HepG2 (cell line): Measurements from ENCODE around the gene CAMTA1. TPM values are rescaled to one million over a fixed set of nuclear protein-coding genes. Genes with fewer than 3 reads are reported as not detected.

Experiments
- ATAC-seq: fragments of 200-7000 bp; cut with Tn5 transposase; 3 replicates; pipeline ENCODE4 v1.9.1; 2020; ENCODE audit warnings: mild to moderate bottlenecking, moderate library complexity
- BruUV-seq: library from RNA; stranded (reverse); fragments of 400-500 nt; replicated peaks from 2 replicates; lab custom pipeline; 2021; lab: Mats Ljungman, UMichigan
- CTCF ChIA-PET: fragments of 300-600 bp; formaldehyde crosslinking; extraction: SDS; loops from one replicate; lab custom pipeline; 2021; ENCODE audit warnings: low total read pairs, inconsistent platforms, low intra/inter-chr PET ratio; lab: Yijun Ruan, JAX
- POLR2A ChIA-PET: fragments of 350-600 bp; sonication (Branson Sonifier 250); formaldehyde crosslinking; loops from one replicate; lab custom pipeline; 2020; ENCODE audit warnings: antibody characterized with exemption, inconsistent platforms; lab: Yijun Ruan, JAX
- DNase-seq: peaks from one replicate; pipeline ENCODE4 v3.0.0-alpha.2; 2015; ENCODE audit warnings: low spot score
- FAIRE-seq: peaks from 3 replicates; lab custom pipeline; 2011; peaks lifted over from hg19 to GRCh38; lab: Jason Lieb, UNC
- H2AFZ ChIP-seq: one replicate; pipeline ENCODE4 v1.6.1; 2011; ENCODE audit warnings: low read length, inconsistent platforms
- H3K27ac ChIP-seq: fragments of 300-600 bp; 3 replicates; pipeline ENCODE4 v1.8.0; 2011; ENCODE audit warnings: mixed run types, mild to moderate bottlenecking, mixed read lengths, low read length, inconsistent platforms; ENCODE audit not compliant: insufficient read depth; ENCODE audit errors: extremely low read length
- H3K27me3 ChIP-seq, 2 experiments: fragments of 200-600 bp in 1 of 2; 2 replicates in 1 of 2; 3 replicates in 1 of 2; pipeline versions ENCODE4 v1.6.0 to v1.8.0; 2011; ENCODE audit warnings: low read length in 2 of 2, mild to moderate bottlenecking in 2 of 2, moderate library complexity in 2 of 2, inconsistent platforms in 1 of 2; ENCODE audit not compliant: insufficient read depth in 2 of 2, control insufficient read depth in 1 of 2
- H3K36me3 ChIP-seq, 2 experiments: fragments of 200-600 bp in 1 of 2; replicated peaks in 1 of 2; 2 replicates in 1 of 2; 3 replicates in 1 of 2; pipeline versions ENCODE4 v1.5.1 to v1.8.0; 2011; ENCODE audit warnings: low read length in 2 of 2, inconsistent platforms in 1 of 2; ENCODE audit not compliant: insufficient read depth in 2 of 2, control insufficient read depth in 1 of 2
- H3K4me1 ChIP-seq: 2 replicates; pipeline ENCODE4 v1.5.1; 2012; ENCODE audit warnings: low read length, inconsistent platforms; ENCODE audit not compliant: insufficient read depth
- H3K4me2 ChIP-seq: 2 replicates; pipeline ENCODE4 v1.6.0; 2011; ENCODE audit warnings: low read depth, low read length, inconsistent platforms
- H3K4me3 ChIP-seq, 3 experiments: fragments of 200-600 bp in 1 of 3; sonication (generic), shearing (Covaris generic) in 1 of 3; replicated peaks in 1 of 3; 2 replicates each; pipeline ENCODE4 v1.5.1; 2011 to 2016; ENCODE audit warnings: low read length in 3 of 3, inconsistent platforms in 2 of 3, low read depth in 2 of 3, mild to moderate bottlenecking in 2 of 3, control low read depth in 1 of 3, mixed read lengths in 1 of 3; ENCODE audit not compliant: insufficient read depth in 1 of 3
- H3K79me2 ChIP-seq: one replicate; pipeline ENCODE4 v1.6.1; 2011; ENCODE audit warnings: low read length, inconsistent platforms; ENCODE audit not compliant: insufficient read depth
- H3K9ac ChIP-seq: 2 replicates; pipeline ENCODE4 v1.6.0; 2011; ENCODE audit warnings: mild to moderate bottlenecking, low read depth, low read length, inconsistent platforms; ENCODE audit not compliant: insufficient read depth
- H3K9me3 ChIP-seq: 2 replicates; pipeline ENCODE4 v1.5.1; 2012; ENCODE audit warnings: mild to moderate bottlenecking, low read length
- H4K20me1 ChIP-seq: 2 replicates; pipeline ENCODE4 v1.6.0; 2011; ENCODE audit warnings: inconsistent platforms, mild to moderate bottlenecking, low read length, moderate library complexity; ENCODE audit not compliant: insufficient read depth
- ARHGAP35 ChIP-seq: sonication (generic); formaldehyde crosslinking; IDR thresholded peaks from 2 replicates; pipeline ENCODE4 v1.9.0; 2022; ENCODE audit warnings: mild to moderate bottlenecking, inconsistent platforms, moderate library complexity, missing genetic modification reagents, borderline replicate concordance
- IKZF1 ChIP-seq: fragments of 450-650 bp; IDR thresholded peaks from 2 replicates; pipeline ENCODE4 v1.7.1; 2016
- IKZF5 ChIP-seq: IDR thresholded peaks from 2 replicates; pipeline ENCODE4 v1.6.1; 2018; ENCODE audit warnings: missing genetic modification reagents, mild to moderate bottlenecking, missing compliant biosample characterization
- JUNB ChIP-seq: sonication (generic); formaldehyde crosslinking; IDR thresholded peaks from 2 replicates; pipeline ENCODE4 v1.8.0; 2022; ENCODE audit warnings: missing genetic modification reagents, mild to moderate bottlenecking, borderline replicate concordance
- MTF2 ChIP-seq: sonication (generic); formaldehyde crosslinking; IDR thresholded peaks from 2 replicates; pipeline ENCODE4 v1.5.0; 2020; ENCODE audit warnings: missing genetic modification reagents, borderline replicate concordance
- RFX3 ChIP-seq: IDR thresholded peaks from 2 replicates; pipeline ENCODE4 v1.6.1; 2016; ENCODE audit warnings: missing biosample characterization, missing genetic modification reagents
- TGIF2 ChIP-seq: IDR thresholded peaks from 2 replicates; pipeline ENCODE4 v1.6.1; 2016; ENCODE audit warnings: control low read depth, missing compliant biosample characterization
- TRIM24 ChIP-seq: sonication (generic); formaldehyde crosslinking; IDR thresholded peaks from 2 replicates; pipeline ENCODE4 v1.8.0; 2022; ENCODE audit warnings: mild to moderate bottlenecking, missing genetic modification reagents
- USF2 ChIP-seq, 2 experiments: sonication (generic) in 1 of 2; formaldehyde crosslinking in 1 of 2; IDR thresholded peaks; 2 replicates each; pipeline versions ENCODE4 v1.5.1 to v1.6.1; 2011 to 2020; ENCODE audit warnings: borderline replicate concordance in 1 of 2, low read depth in 1 of 2, low read length in 1 of 2, mild to moderate bottlenecking in 1 of 2, missing genetic modification reagents in 1 of 2, moderate library complexity in 1 of 2
- ZFP41 ChIP-seq: sonication (generic); formaldehyde crosslinking; IDR thresholded peaks from 2 replicates; pipeline ENCODE4 v1.4.0; 2020; ENCODE audit warnings: mild to moderate bottlenecking, missing genetic modification reagents, borderline replicate concordance
- ZKSCAN5 ChIP-seq: sonication (generic); formaldehyde crosslinking; IDR thresholded peaks from 2 replicates; pipeline ENCODE4 v1.5.1; 2020; ENCODE audit warnings: mild to moderate bottlenecking, missing genetic modification reagents
- ZNF17 ChIP-seq: sonication (generic); formaldehyde crosslinking; IDR thresholded peaks from 2 replicates; pipeline ENCODE4 v1.5.0; 2020; ENCODE audit warnings: mild to moderate bottlenecking, missing genetic modification reagents
- ZNF34 ChIP-seq: sonication (generic); formaldehyde crosslinking; IDR thresholded peaks from 2 replicates; pipeline ENCODE4 v1.4.0; 2020; ENCODE audit warnings: mild to moderate bottlenecking, missing genetic modification reagents, borderline replicate concordance
- ZNF616 ChIP-seq: sonication (generic); formaldehyde crosslinking; IDR thresholded peaks from 2 replicates; pipeline ENCODE4 v1.5.0; 2020; ENCODE audit warnings: low read depth, mild to moderate bottlenecking, missing genetic modification reagents
- WGBS: methylation state at CpG from one replicate; pipeline ENCODE4 v1.1.6; 2017; ENCODE audit warnings: low lambda C conversion rate; 5-methylcytosine and 5-hydroxymethylcytosine counted together
- in situ Hi-C: cut with HindIII; loops from 2 replicates; pipeline ENCODE4 v1.10.0; 2017; ENCODE audit warnings: low pct_unique_long_range_greater_than_20kb; ENCODE audit not compliant: extremely low pct_ligation_motif_present
- intact Hi-C: fragments of 100-400 bp; cut with micrococcal nuclease; formaldehyde crosslinking; loops from one replicate; pipeline ENCODE4 v1.10.0; 2022; ENCODE audit not compliant: unreplicated experiment
- polyA plus RNA-seq, 8 experiments: library from polyadenylated mRNA; depleted of rRNA in 3 of 8; stranded (reverse) in 7 of 8; unstranded in 1 of 8; fragments of >200 nt; fragmentation: Illumina TruSeq in 4 of 8; extraction: Trizol in 4 of 8; gene quantifications; 2 replicates each; pipeline versions ENCODE4 v1.2.1 to v1.2.3, GENCODE V29; 2011 to 2016; ENCODE audit warnings: low read depth in 4 of 8, missing spikeins in 1 of 8, mixed read lengths in 1 of 8; ENCODE audit not compliant: insufficient read depth in 1 of 8
- total RNA-seq, 5 experiments: library from RNA; depleted of rRNA; stranded (reverse); fragments of >200 nt; fragmentation: Illumina TruSeq; extraction: Trizol; gene quantifications; 2 replicates each; pipeline ENCODE4 v1.2.3, GENCODE V29; 2016; ENCODE audit warnings: low read depth in 1 of 5
- TF ChIP-seq, protein P1 (sequence below): sonication (generic); formaldehyde crosslinking; IDR thresholded peaks from 2 replicates; pipeline ENCODE4 v1.8.1; 2023; ENCODE audit warnings: mild to moderate bottlenecking, moderate library complexity, missing genetic modification reagents
- TF ChIP-seq, protein P2 (sequence below): IDR thresholded peaks from 2 replicates; pipeline ENCODE4 v1.6.1; 2018; ENCODE audit warnings: missing genetic modification reagents

Gene CAMTA1
- total and polyA plus RNA-seq, 2 of the 13 experiments (the other 11 are each of a cell fraction or from before 2014, with no cell fraction given), result 25.0 to 36.4 TPM

GRCh38 chr1:6777813-6778212 lies 7.4 kb upstream of the CAMTA1 start:
- intact Hi-C loops (no loop called here), in situ Hi-C loops (no loop called here)
- no peak for FAIRE-seq
- peaks cover under 1% of the 10 kb centered on the region; the same call in 1 of the 2 replicates for H3K4me1 ChIP-seq
- no peak overlapping the region for H3K27ac ChIP-seq
- WGBS, result 16% methylated on average over 7 of the region's 7 CpGs
- H4K20me1 ChIP-seq, result no peaks in the 10 kb centered on the region
- no peak overlapping the region for H3K4me2 ChIP-seq
- TF ChIP-seq ARHGAP35 (CRISPR knock-in tag) (no peak), ZFP41 (CRISPR knock-in tag) (no peak), JUNB (CRISPR knock-in tag) (no peak), IKZF1 (no peak), TGIF2 (CRISPR knock-in tag) (no peak), ZNF616 (CRISPR knock-in tag) (no peak), RFX3 (no peak), USF2 (IDR thresholded peaks at IDR 0.05; ENCODE audit: low read depth, low read length) (no peak), USF2 (CRISPR knock-in tag; IDR thresholded peaks at IDR 0.05; ENCODE audit: borderline replicate concordance) (no peak), IKZF5 (no peak), ZNF17 (no peak), MTF2 (CRISPR knock-in tag) (no peak), ZKSCAN5 (CRISPR knock-in tag) (no peak), ZNF34 (no peak), TRIM24 (CRISPR knock-in tag) (no peak)
- TF ChIP-seq, protein P1, sequence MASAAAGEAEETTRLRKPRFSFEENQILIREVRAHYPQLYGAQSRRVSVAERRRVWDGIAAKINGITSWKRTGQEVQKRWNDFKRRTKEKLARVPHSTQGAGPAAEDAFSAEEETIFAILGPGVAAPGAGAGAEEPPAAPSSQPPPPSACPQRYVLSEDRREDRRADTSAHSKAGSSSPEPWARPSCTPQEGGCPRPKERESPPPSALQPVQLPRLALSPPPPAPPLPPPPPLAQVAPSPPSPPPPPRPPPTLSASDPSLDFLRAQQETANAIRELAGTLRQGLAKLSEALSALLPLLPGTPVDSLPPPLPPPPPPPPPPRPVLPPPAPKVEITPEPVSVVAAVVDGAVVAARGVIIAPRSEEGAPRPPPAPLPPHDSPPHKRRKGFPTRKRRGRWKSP, result no peak
- TF ChIP-seq, protein P2, sequence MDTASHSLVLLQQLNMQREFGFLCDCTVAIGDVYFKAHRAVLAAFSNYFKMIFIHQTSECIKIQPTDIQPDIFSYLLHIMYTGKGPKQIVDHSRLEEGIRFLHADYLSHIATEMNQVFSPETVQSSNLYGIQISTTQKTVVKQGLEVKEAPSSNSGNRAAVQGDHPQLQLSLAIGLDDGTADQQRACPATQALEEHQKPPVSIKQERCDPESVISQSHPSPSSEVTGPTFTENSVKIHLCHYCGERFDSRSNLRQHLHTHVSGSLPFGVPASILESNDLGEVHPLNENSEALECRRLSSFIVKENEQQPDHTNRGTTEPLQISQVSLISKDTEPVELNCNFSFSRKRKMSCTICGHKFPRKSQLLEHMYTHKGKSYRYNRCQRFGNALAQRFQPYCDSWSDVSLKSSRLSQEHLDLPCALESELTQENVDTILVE (CRISPR knock-in tag), result no peak
- TF ChIP-seq, all 625 proteins: peak for 0
- Histone ChIP-seq H3K9me3 (peaks cover 10% of the 10 kb centered on the region; the same call in 1 of the 2 replicates), H3K36me3 (no peaks in the 10 kb centered on the region), H3K9ac (no peak overlapping the region), H3K79me2 (no peaks in the 10 kb centered on the region), H3K27me3 (no peaks in the 10 kb centered on the region; a peak in 2 of 5 replicates), H3K4me3 (no peak overlapping the region), H2AFZ (no peak overlapping the region)
- DNase-seq (no peak), ATAC-seq (no peak)
- BruUV-seq, result no TSS peak
- POLR2A ChIA-PET, result no interaction called here
- CTCF ChIA-PET, result no interaction called here
